GM12801 (cell line): ENCODE measurements around the gene ADGRB3.

Experiments
- TF ChIP-seq, protein P1 (sequence below): IDR thresholded peaks from one replicate; pipeline ENCODE4 v1.5.1; 2011; ENCODE audit warnings: control low read depth; ENCODE audit not compliant: insufficient read length; ENCODE audit errors: extremely low read depth

Gene ADGRB3

DNA sequence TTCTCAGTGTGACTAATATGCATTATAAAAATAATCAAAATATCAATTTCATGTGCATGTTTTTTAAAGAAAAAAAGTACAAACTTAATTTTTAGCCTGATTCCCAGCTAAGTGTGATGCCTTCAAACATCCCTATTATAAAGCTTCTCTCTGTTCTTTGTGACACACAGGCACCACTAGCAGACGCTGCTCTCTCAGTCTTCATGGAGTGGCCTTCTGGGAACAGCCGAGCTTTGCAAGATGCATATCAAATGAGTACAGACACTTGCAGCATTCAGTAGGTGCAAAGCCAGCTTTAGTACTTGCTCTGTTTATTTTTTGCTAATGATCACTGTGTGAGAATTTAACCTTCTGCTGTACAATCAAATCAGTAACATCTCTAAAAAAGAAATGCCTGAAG, 340.0 kb downstream of the ADGRB3 start:
- TF ChIP-seq, protein P1, sequence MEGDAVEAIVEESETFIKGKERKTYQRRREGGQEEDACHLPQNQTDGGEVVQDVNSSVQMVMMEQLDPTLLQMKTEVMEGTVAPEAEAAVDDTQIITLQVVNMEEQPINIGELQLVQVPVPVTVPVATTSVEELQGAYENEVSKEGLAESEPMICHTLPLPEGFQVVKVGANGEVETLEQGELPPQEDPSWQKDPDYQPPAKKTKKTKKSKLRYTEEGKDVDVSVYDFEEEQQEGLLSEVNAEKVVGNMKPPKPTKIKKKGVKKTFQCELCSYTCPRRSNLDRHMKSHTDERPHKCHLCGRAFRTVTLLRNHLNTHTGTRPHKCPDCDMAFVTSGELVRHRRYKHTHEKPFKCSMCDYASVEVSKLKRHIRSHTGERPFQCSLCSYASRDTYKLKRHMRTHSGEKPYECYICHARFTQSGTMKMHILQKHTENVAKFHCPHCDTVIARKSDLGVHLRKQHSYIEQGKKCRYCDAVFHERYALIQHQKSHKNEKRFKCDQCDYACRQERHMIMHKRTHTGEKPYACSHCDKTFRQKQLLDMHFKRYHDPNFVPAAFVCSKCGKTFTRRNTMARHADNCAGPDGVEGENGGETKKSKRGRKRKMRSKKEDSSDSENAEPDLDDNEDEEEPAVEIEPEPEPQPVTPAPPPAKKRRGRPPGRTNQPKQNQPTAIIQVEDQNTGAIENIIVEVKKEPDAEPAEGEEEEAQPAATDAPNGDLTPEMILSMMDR = no peak

DNA sequence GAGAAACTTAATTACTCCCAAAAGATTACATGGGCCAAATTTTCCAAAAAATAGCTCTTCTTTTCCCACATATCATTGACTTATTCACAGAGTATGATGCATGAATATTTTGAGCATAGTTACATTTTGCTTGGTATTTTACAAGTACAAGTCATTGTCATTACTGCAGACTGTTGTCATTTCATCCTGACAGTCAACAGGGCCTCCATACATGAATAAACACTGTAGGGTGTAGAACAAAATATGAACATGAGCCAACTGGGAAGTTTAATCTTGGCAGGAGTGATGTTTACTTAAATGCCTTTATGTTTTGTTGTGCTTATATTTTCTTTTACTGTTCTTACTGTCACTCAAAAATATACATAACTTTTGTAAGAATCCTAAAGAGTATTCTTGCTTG, 340.7 kb downstream of the ADGRB3 start:
- TF ChIP-seq, protein P1 = no peak

DNA sequence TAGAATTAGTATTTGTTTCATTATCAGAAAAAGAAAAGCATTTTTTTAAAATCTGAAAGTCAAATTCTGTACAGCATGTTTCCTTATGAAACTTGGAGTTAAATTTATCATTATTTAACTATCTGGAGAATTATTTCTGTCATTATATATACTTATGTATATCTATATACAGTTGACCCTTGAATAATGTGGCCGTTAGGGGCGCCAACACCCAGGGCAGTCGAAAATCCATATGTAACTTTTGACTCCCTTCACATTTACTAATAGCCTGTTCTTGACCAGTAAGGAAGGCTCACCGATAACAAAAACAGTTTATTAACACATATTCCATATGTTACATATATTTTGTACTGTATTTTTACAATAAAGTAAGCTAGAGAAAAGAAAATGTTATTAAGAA, 341.2 kb downstream of the ADGRB3 start:
- TF ChIP-seq, protein P1 = no peak

DNA sequence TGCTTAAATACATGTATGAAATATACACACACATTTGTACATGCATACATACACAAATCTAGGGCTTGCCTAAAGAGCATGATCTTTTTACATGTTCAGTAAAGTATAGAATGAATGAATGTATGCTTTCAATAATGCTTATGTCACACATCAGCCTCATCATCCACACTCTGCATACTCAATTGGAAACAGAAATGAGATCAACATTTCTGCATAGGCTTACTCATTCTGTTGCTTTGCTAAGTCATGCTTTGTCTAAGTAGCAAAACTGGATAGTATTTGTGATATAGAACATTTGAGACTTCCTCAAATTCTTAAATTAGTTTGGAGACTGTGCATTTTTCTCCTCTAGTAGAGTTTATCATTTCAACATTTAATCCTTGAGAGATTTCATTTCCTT, 343.3 kb downstream of the ADGRB3 start:
- TF ChIP-seq, protein P1 = no peak

DNA sequence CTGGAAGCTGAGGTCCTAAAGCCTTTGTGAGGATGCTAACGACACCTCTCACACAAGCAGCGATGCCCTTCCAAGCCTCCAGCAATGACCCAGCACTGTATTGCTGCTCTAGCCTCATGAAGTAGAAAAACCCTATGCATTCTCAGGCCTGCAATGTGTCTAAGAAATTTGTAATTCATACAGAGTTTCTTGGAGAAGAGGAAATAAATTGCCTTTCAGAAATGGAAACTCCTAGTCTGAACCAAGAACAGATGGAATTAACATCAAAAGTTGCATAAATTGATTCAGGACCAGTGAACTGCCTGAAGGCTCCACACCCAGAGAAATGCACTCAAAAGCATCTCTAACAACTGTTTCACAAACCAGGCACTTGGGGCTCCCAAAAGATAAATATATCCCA, 353.6 kb downstream of the ADGRB3 start:
- TF ChIP-seq, protein P1 = no peak

DNA sequence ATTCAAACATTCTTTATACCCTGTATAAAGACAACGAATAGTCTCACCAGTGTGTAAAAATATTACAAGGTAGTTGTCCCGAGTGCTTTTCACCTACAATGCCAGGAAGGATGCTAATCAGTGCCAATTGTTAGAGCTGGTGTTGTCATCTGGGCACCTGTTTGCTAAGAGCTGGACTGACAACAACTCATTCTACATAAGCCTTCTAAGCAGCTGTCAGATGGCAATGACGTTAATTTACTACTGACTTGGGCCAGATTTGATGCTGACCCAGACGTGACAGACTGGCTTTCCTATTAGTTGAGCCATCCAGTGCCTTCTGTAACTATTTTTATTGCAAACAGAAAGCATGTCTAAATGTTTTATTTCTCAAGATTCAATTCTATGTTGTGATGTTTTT, 355.2 kb downstream of the ADGRB3 start:
- TF ChIP-seq, protein P1 = no peak

DNA sequence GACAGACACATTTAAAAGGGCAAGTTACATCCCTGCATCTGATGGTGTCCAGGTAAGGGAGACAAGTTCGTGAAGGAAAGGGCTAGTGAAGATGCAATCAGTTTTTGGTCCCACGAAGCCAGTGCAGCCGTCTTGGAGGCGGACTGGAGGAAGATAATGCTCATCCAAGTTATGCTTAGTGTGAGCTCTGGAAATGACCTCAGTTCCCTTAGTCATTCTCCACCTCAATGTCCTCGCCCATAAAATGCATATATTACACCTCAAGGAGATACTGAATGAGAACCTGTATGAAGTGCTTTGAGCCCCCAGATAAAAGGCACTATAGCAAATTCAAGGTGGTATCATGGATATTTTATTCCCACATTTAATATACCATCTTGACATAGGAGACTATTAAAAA, 358.8 kb downstream of the ADGRB3 start:
- TF ChIP-seq, protein P1 = no peak

DNA sequence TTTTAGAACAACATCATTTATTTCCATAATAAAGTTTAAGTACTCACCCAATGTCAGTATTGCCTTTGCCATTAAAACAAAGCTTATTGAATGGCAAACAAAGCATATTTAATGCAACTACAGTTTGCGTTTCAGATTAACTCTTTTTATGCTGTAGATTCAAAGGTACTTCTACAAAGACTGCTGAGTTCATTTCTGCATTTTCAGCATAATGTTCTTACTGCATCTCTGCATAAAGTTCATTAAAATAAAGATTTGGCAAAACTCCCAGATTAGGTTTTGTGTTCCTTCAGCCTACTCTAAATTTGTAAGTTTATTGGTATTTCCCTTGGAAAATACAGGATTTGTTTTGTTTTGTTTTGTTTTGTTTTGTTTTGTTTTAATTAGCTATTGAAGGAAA, 359.4 kb downstream of the ADGRB3 start:
- TF ChIP-seq, protein P1 = no peak
